Left cardiac atrium (tissue), 4 donors: ENCODE results near the gene ZNF470. TPM values are rescaled to one million over a fixed set of nuclear protein-coding genes. Genes with fewer than 3 reads are reported as not detected.

Source experiments
- ATAC-seq, 2 donors: fragments of 200-7000 bp; cut with Tn5 transposase; one replicate each; pipeline ENCODE4 v1.9.1; 2020; ENCODE audit warnings: mild to moderate bottlenecking in 2 of 2, moderate library complexity in 2 of 2
- DNase-seq: peaks from one replicate; pipeline ENCODE4 v3.0.0-alpha.2; 2020
- intact Hi-C, 2 donors: fragments of 100-400 bp; cut with DNase I; formaldehyde crosslinking; loops; one replicate each; pipeline versions ENCODE4 v1.14.1 to v1.15.1; 2022 to 2023
- long read RNA-seq: library from polyadenylated mRNA; unstranded; transcript quantifications from one replicate; pipeline ENCODE4 v2.0.0, GENCODE V29; 2021
- total RNA-seq, 2 donors: library from RNA; stranded (reverse); fragmentation: NEBNext Ultra II Directional; extraction: Animal tissue kit (Norgen Biotek cat#: 25700); gene quantifications; one replicate each; pipeline ENCODE4 v1.2.1, GENCODE V29; 2021
- donor health status: DM: no; HTN: yes; CAD: no.
- donor health status: DM: no; HTN: yes; CAD: no; lungs with severe emphysema.
- donor health status: DM: yes; HTN: yes; CAD: no.
- donor health status: Dilated cardiomyopathy.

Gene ZNF470
- 1 to 10 TPM; 3.4 TPM for total RNA-seq
- long read RNA-seq, full-length matches to known transcripts: 1 of 1 reads
- long read RNA-seq, partial matches to known transcripts: 0 of 1 reads
- long read RNA-seq, other reads (novel, unspliced or antisense): 0 of 1 reads

- ATAC-seq (peak; percentile 100), DNase-seq (peak; percentile 97)
- intact Hi-C loops: no loop called here
Observed at GRCh38 chr19:56567274-56568120, at the start of gene ZNF470. ZNF470 (plus strand) TSS chr19:56567468; CDS start chr19:56570312, 2,844 bp downstream.

GRCh38 chr19:56525214-56525860 lies 41.9 kb upstream of the ZNF470 start:
- intact Hi-C loops: no loop called here

GRCh38 chr19:56537442-56537841 lies 29.8 kb upstream of the ZNF470 start:
- ATAC-seq (no peak), DNase-seq (no peak)
- intact Hi-C loops: loop anchor here in 1 of 2 donors (10.0 kb wide), 1 partner anchor 133 kb away; the partner anchor contains the start of gene ZNF583

More at GRCh38 chr19:56525214-56525860, 41.9 kb upstream of the ZNF470 start:
- DNase-seq (no peak), ATAC-seq (no peak)

GRCh38 chr19:56538254-56538760 lies 29.0 kb upstream of the ZNF470 start:
- ATAC-seq: peak; percentile 97 to 99
- intact Hi-C loops: loop anchor here in 1 of 2 donors (10.0 kb wide), 1 partner anchor 134 kb away; the partner anchor contains the start of gene ZNF583
- DNase-seq: peak; percentile 93

- peak; percentile 87 for DNase-seq
- intact Hi-C loops: loop anchor here in 1 of 2 donors (10.0 kb wide), 1 partner anchor 134 kb away; the partner anchor contains the start of gene ZNF583
Observed at GRCh38 chr19:56538761-56539263, 28.5 kb upstream of the ZNF470 start, which contains the start of gene ZFP28. ZFP28 (plus strand) TSS chr19:56538948; CDS start chr19:56539019, 71 bp downstream.

GRCh38 chr19:56543776-56544175 lies 23.5 kb upstream of the ZNF470 start:
- intact Hi-C loops: no loop called here
- ATAC-seq (no peak), DNase-seq (no peak)

More at GRCh38 chr19:56538761-56539263, 28.5 kb upstream of the ZNF470 start, which contains the start of gene ZFP28:
- peak; percentile 86 to 89 for ATAC-seq

GRCh38 chr19:56547535-56547934 lies 19.7 kb upstream of the ZNF470 start:
- ATAC-seq: no peak
- DNase-seq: no peak
- intact Hi-C loops: no loop called here

GRCh38 chr19:56554272-56554869 lies 12.9 kb upstream of the ZNF470 start:
- intact Hi-C loops: no loop called here
- DNase-seq (no peak), ATAC-seq (no peak)

- no peak for ATAC-seq
- intact Hi-C loops: no loop called here
- DNase-seq: no peak
Observed at GRCh38 chr19:56562766-56563165, 4.5 kb upstream of the ZNF470 start.

- DNase-seq (peak; percentile 71), ATAC-seq (peak; percentile 68 to 80)
- intact Hi-C loops: no loop called here
Observed at GRCh38 chr19:56566904-56567273, 379 bp upstream of the ZNF470 start.

- intact Hi-C loops: no loop called here
- DNase-seq: no peak
Observed at GRCh38 chr19:56572589-56572988, 5.3 kb downstream of the ZNF470 start.

GRCh38 chr19:56573914-56574313 lies 6.6 kb downstream of the ZNF470 start:
- intact Hi-C loops: no loop called here
- ATAC-seq (no peak), DNase-seq (no peak)

More at GRCh38 chr19:56572589-56572988, 5.3 kb downstream of the ZNF470 start:
- ATAC-seq: no peak

GRCh38 chr19:56577719-56578602 lies 10.7 kb downstream of the ZNF470 start:
- ATAC-seq (no peak), DNase-seq (no peak)
- intact Hi-C loops: no loop called here

GRCh38 chr19:56594446-56594782 lies 27.1 kb downstream of the ZNF470 start:
- no peak for DNase-seq
- intact Hi-C loops: no loop called here
- ATAC-seq: no peak

- ATAC-seq: peak; percentile 98
- intact Hi-C loops: no loop called here
- peak; percentile 94 for DNase-seq
Observed at GRCh38 chr19:56594783-56595547, 27.7 kb downstream of the ZNF470 start, which contains the start of gene ZNF71. ZNF71 (plus strand) TSS chr19:56595302; CDS start chr19:56601559, 6,257 bp downstream.

GRCh38 chr19:56595548-56595899 lies 28.3 kb downstream of the ZNF470 start:
- DNase-seq (no peak), ATAC-seq (no peak)
- intact Hi-C loops: no loop called here

GRCh38 chr19:56596676-56597075 lies 29.4 kb downstream of the ZNF470 start:
- intact Hi-C loops: no loop called here
- ATAC-seq (no peak), DNase-seq (no peak)
